ENCODE results near the gene TOR1AIP2.

DNA sequence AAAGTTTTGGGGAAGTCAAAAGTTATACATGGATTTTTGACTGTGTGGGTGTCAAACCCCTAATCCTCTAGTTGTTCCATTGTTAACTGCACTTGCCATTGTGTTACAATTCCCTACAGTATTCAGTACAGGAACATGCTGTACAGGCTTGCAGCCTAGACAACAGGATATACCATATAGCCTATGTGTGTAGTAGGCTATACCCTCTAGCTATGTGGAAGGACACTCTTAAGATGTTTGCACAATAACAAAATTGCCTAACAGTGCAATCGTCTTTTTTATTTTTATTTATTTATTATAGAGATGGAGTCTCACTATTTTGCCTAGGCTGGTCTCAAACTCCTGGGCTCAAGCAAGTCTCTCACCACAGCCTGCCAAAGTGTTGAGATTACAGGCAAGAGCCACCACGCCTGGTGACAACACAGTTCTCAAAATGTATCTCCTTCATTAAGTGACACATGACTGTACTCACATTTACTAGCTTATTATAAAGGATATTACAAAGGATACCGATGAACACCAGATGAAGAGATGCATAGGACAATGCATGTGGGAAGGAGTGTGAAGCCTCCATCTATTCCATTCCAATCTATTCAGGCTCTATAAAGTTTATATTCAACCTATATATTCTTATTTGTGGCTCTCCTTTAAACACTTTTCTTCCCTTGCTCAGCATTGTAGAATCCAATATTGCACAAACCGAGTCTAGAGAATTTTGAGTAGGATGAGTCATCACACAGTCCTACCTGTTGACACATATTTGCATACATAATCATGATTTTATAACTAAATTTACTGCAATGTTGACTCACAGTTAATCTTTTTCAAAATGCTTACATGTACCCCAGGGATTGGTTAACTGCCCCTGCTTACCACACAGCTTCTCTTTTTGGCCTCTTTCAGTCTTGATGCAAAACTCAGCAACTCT is 48.6 kb upstream of the TOR1AIP2 start:
- TF ChIP-seq POLR2A (IDR thresholded peaks at IDR 0.05) = no peak
- TF ChIP-seq, protein P1, sequence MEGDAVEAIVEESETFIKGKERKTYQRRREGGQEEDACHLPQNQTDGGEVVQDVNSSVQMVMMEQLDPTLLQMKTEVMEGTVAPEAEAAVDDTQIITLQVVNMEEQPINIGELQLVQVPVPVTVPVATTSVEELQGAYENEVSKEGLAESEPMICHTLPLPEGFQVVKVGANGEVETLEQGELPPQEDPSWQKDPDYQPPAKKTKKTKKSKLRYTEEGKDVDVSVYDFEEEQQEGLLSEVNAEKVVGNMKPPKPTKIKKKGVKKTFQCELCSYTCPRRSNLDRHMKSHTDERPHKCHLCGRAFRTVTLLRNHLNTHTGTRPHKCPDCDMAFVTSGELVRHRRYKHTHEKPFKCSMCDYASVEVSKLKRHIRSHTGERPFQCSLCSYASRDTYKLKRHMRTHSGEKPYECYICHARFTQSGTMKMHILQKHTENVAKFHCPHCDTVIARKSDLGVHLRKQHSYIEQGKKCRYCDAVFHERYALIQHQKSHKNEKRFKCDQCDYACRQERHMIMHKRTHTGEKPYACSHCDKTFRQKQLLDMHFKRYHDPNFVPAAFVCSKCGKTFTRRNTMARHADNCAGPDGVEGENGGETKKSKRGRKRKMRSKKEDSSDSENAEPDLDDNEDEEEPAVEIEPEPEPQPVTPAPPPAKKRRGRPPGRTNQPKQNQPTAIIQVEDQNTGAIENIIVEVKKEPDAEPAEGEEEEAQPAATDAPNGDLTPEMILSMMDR (IDR thresholded peaks at IDR 0.05) = no peak
